ENCODE measurements around the gene UBXN10.
"Not testable (repeated sequence)": the region's sequence is repeated elsewhere in the genome, so short reads cannot be mapped to it uniquely, and the experiment has no call there.

The UBXN10 gene

DNA sequence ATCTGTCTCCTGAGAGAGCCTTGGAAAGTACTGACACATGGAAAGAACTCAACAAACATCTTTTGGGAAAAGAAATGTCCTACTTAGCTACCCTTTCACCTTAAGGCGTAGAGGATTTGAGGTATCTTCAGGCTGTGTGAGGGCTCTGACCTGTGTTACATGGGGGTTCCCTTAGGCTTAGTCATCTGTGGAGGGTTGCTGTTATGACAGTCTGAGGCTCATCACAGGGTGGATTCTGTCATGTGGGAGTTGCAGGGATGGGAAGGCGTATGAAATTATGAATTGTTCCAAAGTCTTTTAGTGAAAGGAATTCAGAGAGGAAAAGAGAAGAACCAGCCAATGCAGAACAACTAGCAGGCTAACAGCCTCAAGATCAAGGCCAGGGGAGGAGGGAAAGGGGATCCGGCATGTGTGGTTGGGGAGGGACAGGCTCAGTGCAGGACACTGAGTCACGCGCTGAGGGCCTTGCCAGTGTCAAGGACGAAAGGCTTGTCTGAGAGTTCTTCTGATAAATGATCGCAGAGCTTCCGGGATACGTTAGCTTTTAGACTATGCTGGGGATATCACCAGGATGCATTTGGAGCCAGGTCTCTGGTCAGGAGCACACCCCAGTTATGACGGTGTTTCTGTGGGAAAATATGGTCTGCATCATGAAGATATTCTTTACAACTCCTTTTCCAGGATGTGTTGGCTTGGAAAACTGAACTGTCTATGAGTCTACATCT, 25.0 kb downstream of the UBXN10 start:
- FAIRE-seq (no peak), DNase-seq (ENCODE audit: insufficient read length, low spot score) (no peak)
- no peak for TF ChIP-seq SPI1 (IDR thresholded peaks at IDR 0.05; ENCODE audit: low read depth, low read length)
- no peak for TF ChIP-seq TAF1 (IDR thresholded peaks at IDR 0.05; ENCODE audit: low read depth, low read length)
- no peak for TF ChIP-seq POLR2A (IDR thresholded peaks at IDR 0.05; ENCODE audit: low read depth, low read length)
- no peak for TF ChIP-seq POU2F2 (IDR thresholded peaks at IDR 0.05; ENCODE audit: low read depth, low read length)
- TF ChIP-seq PAX5 (IDR thresholded peaks at IDR 0.05; ENCODE audit: insufficient read depth, low read length, severe bottlenecking), result no peak
- no peak for TF ChIP-seq POLR2AphosphoS5 (IDR thresholded peaks at IDR 0.05; ENCODE audit: low read depth, low read length)

DNA sequence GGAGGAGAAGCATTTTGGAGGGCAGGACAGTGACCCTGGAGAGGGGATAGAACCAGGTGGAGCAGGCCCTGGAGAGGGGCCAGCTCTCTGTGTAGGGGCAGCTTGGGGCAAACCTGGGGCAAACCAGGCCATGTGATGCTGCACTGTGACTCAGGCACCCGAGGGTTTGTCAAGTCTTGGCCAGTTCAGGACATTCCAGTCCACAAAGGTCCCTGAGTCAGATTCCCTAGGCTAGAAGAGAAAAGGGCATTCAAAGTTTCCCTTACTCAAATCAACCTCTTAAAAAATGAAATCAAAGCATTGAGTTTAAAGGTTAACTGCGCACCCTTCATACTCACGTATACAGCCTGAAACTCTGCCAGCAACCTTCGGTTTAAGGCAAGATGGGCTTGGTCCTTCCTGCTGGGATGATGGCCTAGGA, 25.6 kb downstream of the UBXN10 start:
- TF ChIP-seq TAF1 (IDR thresholded peaks at IDR 0.05; ENCODE audit: low read depth, low read length) (no peak), POLR2A (IDR thresholded peaks at IDR 0.05; ENCODE audit: low read depth, low read length) (no peak), SPI1 (IDR thresholded peaks at IDR 0.05; ENCODE audit: low read depth, low read length) (no peak)
- FAIRE-seq (no peak), DNase-seq (ENCODE audit: insufficient read length, low spot score) (no peak)

DNA sequence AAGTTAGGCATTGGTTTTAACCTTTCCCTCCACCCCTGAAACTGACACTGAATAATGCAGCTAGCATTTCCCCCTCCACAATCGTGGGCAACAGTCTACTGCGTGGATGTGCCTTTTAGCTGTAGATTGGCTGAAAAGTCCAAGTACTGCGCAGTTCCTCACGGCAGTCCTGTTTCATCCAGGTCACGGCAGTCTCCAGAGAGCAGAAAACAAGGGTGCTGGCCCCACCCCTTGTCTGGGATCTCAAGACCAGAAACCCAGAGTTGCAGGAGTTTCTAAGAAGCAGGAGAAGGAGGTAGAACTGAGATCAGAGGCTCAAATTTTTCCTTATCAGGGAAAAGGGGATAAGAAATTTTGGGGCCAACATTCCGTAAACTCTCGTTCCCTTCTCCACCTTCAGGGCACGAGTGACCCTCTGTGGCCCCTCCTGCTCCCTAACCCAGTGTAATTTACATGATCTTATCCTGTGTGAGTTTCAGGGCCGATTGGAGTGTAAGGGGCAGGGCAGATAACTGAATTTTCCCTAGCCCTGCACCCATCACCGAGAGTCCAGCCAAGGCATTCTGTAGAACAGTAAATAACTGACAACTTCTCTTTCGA, 26.3 kb downstream of the UBXN10 start:
- TF ChIP-seq POLR2A (IDR thresholded peaks at IDR 0.05; ENCODE audit: low read depth, low read length) (no peak), POLR2AphosphoS5 (IDR thresholded peaks at IDR 0.05; ENCODE audit: low read depth, low read length) (no peak), PAX5 (IDR thresholded peaks at IDR 0.05; ENCODE audit: insufficient read depth, low read length, severe bottlenecking) (no peak), SPI1 (IDR thresholded peaks at IDR 0.05; ENCODE audit: low read depth, low read length) (no peak), TAF1 (IDR thresholded peaks at IDR 0.05; ENCODE audit: low read depth, low read length) (no peak), POU2F2 (IDR thresholded peaks at IDR 0.05; ENCODE audit: low read depth, low read length) (no peak)
- DNase-seq (ENCODE audit: insufficient read length, low spot score), result no peak
- FAIRE-seq, result no peak

DNA sequence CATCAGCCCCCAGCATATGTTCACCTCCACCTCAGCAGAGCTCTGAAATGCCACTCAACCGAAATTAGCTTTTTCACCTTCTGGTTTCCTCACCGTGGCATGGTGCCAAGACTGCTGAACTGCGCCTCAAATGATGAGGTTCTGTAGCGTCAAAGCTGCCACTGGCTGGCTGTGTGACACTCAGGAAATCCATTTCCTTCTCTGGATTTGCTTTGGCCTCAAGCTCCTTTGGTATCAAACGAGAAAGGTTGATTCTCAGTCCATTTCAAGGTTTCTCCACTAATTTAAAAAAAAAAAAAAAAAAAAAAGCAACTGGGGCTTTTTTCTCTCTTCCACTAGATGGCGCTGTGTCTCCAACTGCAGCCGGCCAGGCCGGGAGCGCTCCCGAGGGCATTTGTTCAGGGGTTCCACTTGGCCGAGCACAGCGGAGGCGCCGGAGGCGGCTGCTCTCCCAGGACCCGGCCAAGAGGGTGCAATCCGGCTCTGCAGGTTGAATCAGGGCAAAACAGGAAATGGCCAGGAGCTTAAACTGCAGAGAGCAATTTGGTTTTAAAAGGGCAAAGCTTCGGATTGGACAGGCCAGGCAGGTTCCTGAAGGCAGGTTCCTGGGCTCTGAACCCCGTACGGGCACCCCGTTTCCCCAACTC, 26.9 kb downstream of the UBXN10 start:
- DNase-seq (ENCODE audit: insufficient read length, low spot score) (peak; percentile 20), FAIRE-seq (peak; percentile 26)
- peak; percentile 94 for TF ChIP-seq PAX5 (IDR thresholded peaks at IDR 0.05; ENCODE audit: insufficient read depth, low read length, severe bottlenecking)
- no peak for TF ChIP-seq POLR2AphosphoS5 (IDR thresholded peaks at IDR 0.05; ENCODE audit: low read depth, low read length)

DNA sequence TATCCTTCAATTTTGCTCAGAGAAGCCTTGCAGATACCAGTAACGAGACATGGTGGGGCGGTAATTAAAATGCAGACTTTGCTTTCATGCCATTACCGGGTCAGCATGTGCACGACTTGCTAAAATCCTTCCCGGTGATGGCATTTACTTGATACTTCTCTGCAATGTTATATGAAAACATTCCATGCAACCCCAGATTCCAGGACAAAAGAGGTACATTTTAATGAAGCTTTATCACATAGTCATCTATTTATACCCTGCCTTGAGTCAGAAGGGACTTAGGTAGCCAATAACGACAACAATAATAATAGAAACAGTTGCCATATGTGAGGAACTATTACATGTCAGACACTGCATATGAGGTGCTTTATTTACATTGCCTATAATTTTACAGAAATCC, 29.8 kb downstream of the UBXN10 start:
- TF ChIP-seq TAF1 (IDR thresholded peaks at IDR 0.05; ENCODE audit: low read depth, low read length) (no peak), POLR2A (IDR thresholded peaks at IDR 0.05; ENCODE audit: low read depth, low read length) (no peak), POLR2AphosphoS5 (IDR thresholded peaks at IDR 0.05; ENCODE audit: low read depth, low read length) (no peak), POU2F2 (IDR thresholded peaks at IDR 0.05; ENCODE audit: low read depth, low read length) (no peak), PAX5 (IDR thresholded peaks at IDR 0.05; ENCODE audit: insufficient read depth, low read length, severe bottlenecking) (no peak), SPI1 (IDR thresholded peaks at IDR 0.05; ENCODE audit: low read depth, low read length) (no peak)
- FAIRE-seq (no peak), DNase-seq (ENCODE audit: insufficient read length, low spot score) (no peak)

DNA sequence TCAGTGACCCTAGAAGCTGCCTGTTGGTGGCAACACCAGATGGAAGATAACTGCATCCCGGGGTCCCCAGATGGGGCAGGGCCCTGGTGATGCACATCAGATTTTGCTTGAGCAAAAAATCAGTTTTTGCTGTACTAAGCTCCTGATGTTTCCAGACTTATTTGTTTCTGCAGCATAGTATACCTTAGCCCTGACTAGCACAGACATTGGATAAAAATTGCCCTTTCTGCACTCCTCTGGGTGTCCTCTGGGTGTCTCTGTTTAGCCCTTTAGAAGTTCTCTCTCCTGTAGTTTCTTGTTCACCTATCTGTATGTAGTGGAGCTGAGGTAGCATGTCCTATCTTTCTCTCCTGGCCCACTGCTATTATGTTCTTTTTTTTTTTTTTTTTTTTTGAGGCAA, 30.7 kb downstream of the UBXN10 start:
- peak; percentile 39 for DNase-seq (ENCODE audit: insufficient read length, low spot score)
- TF ChIP-seq TAF1 (IDR thresholded peaks at IDR 0.05; ENCODE audit: low read depth, low read length) (no peak), PAX5 (IDR thresholded peaks at IDR 0.05; ENCODE audit: insufficient read depth, low read length, severe bottlenecking) (no peak), POLR2A (IDR thresholded peaks at IDR 0.05; ENCODE audit: low read depth, low read length) (no peak), SPI1 (IDR thresholded peaks at IDR 0.05; ENCODE audit: low read depth, low read length) (no peak), POU2F2 (IDR thresholded peaks at IDR 0.05; ENCODE audit: low read depth, low read length) (no peak), POLR2AphosphoS5 (IDR thresholded peaks at IDR 0.05; ENCODE audit: low read depth, low read length) (no peak)

DNA sequence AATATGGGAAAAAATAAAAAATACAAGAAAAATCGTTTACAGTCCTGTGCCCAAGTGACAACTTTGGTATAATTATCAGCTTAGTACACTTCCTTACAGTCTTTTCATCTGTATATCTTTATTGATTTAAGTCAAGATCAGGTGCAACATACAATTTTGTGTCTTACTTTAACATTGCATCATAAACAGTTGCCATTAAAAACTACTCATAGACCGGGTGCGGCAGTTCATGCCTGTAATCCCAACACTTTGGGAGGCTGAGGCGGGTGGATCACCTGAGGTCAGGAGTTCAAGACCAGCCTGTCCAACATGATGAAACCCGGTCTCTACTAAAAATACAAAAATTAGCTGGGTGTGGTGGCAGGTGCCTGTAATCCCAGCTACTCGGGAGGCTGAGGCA, 33.2 kb downstream of the UBXN10 start:
- not testable (repeated sequence) for DNase-seq (ENCODE audit: insufficient read length, low spot score); FAIRE-seq

More for the DNA sequence above, 30.7 kb downstream of the UBXN10 start:
- peak; percentile 41 for FAIRE-seq

DNA sequence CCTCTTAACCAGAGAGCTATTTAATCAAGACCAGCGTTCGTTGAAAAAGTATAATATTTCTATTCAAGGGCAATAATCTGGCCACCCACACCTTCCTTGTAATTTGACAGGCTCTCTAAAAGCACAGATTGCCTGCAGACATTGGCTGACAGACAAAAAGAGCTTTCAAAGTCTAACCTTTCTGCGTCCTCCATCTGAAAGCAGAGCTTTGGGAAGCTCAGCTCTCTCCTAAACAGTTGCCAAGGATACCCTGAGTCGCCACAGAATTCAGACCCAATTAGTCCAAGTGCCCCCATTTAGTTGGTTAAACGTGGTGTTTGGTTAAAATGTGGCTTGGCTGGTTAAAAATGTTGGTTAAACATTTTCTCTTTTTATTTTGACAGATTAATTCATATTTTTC, 34.1 kb downstream of the UBXN10 start:
- TF ChIP-seq TAF1 (IDR thresholded peaks at IDR 0.05; ENCODE audit: low read depth, low read length) (no peak), SPI1 (IDR thresholded peaks at IDR 0.05; ENCODE audit: low read depth, low read length) (no peak), PAX5 (IDR thresholded peaks at IDR 0.05; ENCODE audit: insufficient read depth, low read length, severe bottlenecking) (no peak), POU2F2 (IDR thresholded peaks at IDR 0.05; ENCODE audit: low read depth, low read length) (no peak), POLR2AphosphoS5 (IDR thresholded peaks at IDR 0.05; ENCODE audit: low read depth, low read length) (no peak), POLR2A (IDR thresholded peaks at IDR 0.05; ENCODE audit: low read depth, low read length) (no peak)
- FAIRE-seq (no peak), DNase-seq (ENCODE audit: insufficient read length, low spot score) (no peak)

DNA sequence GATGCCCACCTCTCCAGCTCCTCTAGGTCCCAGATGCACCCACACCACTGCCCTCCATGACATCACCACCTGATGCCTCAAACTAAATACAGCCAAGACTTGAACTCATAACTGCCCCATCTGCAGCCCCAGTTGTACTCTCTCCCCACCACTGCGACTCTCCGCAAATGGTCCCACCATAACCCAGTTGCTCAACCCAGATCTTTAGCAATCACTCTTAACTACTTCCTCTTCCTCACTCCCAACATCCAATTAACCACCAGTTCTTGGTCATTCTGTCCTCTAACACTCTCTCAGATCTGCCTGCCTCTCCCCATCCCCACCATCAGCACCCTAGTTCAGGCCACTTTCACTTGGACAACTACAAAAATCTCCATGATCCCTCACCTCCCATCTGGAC, 37.2 kb downstream of the UBXN10 start:
- DNase-seq (ENCODE audit: insufficient read length, low spot score) (no peak), FAIRE-seq (no peak)
- TF ChIP-seq TAF1 (IDR thresholded peaks at IDR 0.05; ENCODE audit: low read depth, low read length) (no peak), PAX5 (IDR thresholded peaks at IDR 0.05; ENCODE audit: insufficient read depth, low read length, severe bottlenecking) (no peak), POLR2AphosphoS5 (IDR thresholded peaks at IDR 0.05; ENCODE audit: low read depth, low read length) (no peak), POU2F2 (IDR thresholded peaks at IDR 0.05; ENCODE audit: low read depth, low read length) (no peak), SPI1 (IDR thresholded peaks at IDR 0.05; ENCODE audit: low read depth, low read length) (no peak), POLR2A (IDR thresholded peaks at IDR 0.05; ENCODE audit: low read depth, low read length) (no peak)

Measured in GM12891 (cell line).